Femur (tissue), 1 donor: ENCODE measurements around the gene FHAD1.

Experiments
- DNase-seq: peaks from one replicate; pipeline ENCODE4 v3.0.0-alpha.2; 2017

FHAD1 gene

DNA sequence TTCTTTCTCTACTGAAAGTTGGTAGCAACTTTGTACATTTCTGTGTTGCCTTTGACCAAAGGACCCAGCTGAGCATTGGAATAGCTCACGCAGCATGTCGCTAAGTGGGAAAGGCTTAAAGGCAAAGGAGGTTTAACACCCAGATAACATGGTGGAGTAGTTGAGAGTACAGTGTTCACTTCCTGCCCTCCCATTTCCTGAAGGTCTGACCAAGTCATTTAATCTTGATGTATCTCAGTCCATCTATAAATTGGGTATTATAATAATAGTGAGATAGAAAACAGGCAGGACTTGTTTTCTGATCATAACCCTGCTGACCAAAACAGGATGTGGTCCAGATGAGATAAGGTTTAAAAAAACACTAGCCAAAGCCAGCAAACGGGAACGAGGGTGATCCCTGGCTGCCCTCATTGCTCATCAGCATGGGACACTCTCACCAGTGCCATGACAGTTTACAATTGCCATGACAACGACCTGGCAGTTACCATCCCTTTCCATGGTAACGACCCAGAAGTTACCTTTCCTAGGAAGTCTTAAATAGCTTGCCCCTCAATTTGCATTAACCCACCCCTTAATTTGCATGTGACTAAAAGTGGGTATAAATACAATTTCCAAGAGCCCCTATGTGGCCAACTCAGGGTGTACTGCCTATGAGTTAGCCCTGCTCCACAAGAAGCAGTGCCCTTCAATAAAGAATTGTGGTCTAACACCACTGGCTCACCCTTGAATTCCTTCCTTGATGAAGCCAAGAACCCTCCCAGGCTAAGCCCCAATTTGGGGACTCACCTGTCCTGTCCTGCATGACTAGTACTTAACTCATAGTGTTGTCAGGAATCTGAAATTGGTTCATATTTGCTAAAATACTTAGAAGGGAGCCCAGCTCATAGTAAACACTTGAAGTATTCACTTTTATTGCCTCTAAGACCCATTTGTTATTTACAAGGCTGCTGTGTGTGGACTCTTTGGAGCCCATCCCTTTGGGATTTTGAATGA, 28.4 kb upstream of the FHAD1 start:
- no peak for DNase-seq

DNA sequence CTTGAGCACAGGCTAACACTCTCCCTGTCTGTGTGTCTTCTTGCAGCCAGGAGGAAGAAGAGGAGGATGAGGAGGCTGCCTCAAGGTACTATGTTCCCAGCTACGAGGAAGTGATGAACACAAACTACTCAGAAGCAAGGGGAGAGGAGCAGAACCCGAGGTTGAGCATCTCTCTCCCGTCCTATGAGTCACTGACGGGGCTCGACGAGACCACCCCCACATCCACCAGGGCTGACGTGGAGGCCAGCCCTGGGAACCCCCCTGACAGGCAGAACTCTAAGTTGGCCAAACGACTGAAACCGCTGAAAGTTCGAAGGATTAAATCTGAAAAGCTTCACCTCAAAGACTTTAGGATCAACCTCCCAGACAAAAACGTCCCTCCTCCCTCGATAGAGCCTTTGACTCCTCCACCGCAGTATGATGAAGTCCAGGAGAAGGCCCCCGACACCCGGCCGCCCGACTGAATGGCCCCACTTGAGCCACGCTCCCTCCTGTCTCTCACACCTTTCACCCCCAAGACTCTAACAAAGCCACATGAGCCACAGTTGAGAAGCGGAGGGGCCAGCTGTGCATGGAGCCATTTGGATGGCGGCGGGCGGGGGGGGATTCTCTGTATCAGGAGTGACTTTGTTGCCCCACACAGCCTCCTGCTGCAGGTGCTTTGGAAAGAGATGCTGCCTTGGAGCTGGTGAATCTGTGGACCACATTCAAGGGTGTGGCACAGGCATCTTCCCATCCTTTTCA, 27.6 kb upstream of the FHAD1 start:
- DNase-seq, result no peak

DNA sequence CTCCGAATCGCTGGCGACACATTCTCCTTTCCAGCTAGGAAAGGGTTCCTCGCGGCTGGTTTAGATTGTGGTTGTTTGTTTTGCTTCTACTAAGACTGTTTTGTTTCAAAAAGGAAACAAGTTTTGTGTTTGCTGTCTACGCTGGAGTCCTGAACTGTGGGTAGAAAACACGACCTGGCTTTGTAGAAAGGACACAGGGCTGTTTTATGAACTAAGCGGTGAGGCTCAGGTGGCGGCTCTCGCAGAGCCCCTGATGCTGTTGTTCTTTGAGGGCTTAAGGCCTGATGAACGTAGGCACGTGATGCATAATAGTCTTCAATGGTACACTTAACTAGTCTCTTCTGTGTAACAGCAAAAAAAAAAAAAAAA, 27.0 kb upstream of the FHAD1 start:
- no peak for DNase-seq

DNA sequence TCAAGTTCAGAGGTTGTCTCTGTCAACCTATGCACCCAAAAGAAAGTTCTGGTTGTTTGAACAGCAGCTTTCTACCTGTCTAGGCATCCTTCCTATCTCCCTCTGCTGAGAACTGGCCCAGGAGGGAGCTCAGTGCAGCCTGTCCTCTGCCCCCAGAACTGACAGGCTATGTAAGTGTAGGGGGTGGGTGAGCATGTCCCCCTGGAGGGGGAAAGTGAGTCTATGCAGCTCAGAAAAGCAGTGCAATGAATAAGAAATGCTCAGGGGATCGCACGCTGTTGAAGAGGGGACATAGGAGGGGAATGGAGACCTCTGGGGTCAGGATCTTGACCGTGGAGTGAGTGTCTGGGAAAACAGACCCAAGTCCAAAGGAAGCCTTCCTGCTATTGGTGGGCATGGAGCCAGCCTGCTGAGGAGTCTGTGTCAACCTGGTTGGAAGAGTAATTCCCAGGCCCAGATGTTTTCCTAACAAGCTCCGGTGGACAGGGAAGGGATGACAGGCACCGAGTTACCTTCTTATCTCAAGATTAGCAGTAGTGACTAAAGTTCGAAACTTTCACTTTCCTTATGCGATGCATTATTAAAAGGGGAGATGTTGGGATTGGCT, 26.1 kb upstream of the FHAD1 start:
- DNase-seq, result no peak

DNA sequence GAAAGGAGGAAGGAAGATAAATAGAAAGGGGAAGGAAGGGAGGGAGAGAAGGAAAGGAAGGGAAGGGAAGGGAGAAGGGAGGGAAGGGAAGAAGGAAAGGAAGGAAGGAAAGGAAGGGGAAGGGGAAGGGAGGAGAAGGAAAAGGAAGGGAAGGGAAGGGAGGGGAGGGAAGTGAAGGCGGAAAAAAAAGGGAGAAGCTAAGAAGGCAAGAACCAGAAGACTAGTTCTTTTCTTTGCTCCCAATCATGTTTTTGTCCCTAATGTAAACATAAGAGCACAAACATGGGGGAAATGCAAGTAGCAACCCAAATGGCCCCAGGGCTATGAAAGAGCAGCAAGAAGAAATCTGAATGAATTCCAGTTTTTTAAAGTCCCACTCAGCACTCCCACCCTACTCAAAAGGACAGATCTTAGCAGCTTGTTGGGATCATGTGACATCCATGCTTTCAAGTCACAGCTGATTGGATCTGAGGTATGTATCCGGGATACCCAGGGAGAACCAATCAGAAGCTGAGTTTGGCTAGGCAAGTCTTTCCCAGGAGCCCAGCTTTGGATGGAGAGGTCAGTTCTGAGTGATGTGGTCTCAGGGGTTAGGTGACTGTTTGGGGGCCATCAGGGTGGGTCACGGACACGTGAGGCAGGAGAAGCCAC, 24.2 kb upstream of the FHAD1 start:
- DNase-seq, result no peak

DNA sequence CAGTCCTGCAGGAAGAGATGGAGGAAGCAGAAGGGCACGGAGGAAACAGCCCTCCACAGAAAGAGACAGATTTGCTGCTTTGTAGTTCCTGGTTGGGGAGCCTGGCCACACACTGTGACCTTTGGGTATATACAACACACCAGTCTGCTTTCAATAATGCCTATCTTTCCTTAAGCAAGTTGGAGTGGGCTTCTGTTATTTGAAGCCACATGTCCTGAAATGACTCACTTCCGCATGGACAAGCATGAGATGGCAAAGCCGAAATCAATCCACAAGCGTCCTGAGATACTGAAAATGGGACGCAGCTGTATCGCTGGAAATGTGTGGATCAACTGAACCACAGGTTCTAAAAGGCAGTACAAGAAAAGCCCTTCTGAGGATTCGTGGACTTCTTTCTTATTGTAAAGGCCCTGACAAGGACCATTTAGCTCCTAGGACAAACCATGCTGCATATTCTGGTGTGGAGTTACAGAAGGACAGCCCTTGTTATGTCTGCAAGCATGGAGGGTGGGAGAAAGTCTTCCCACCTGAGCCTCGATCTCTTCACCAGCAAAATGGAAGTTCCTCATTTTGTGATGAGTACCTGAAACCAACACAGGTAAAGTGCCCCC, 22.7 kb upstream of the FHAD1 start:
- no peak for DNase-seq

DNA sequence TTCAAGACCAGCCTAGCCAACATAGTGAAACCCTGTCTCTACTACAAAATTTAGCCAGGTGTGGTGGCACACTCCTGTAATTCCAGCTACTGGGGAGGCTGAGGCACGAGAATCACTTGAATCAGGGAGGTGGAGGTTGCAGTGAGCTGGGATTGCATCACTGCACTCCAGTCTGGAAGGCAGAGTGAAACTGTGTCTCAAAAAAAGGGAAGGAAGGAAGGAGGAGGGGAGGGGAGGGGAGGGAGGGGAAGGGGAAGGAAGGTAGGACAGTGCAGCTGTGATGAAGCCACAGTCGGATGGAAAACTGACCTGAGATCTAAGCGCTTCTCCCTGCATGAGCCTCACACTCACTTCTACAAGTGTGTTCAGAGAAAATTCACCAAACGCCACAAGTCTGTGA, 22.0 kb upstream of the FHAD1 start:
- no peak for DNase-seq

DNA sequence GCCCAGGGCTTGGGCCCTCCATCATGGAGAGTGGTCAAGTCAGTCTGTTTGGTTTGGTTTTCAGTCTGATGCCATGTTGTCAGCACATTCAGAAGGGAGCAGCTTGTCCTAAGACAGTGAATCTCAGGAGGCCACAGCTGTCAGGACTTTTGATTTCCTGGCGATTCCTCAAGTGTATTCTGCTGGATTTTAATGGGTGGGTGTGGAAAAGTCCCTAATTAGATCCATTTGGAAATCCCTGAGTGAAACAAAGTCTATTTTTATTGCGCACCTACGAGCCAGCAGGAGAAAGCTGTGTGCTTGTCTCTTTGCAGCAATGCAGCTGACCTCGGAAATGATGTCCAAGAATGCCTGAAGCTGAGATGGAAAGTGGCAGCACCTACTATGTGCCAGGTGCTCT, 21.6 kb upstream of the FHAD1 start:
- DNase-seq, result no peak

DNA sequence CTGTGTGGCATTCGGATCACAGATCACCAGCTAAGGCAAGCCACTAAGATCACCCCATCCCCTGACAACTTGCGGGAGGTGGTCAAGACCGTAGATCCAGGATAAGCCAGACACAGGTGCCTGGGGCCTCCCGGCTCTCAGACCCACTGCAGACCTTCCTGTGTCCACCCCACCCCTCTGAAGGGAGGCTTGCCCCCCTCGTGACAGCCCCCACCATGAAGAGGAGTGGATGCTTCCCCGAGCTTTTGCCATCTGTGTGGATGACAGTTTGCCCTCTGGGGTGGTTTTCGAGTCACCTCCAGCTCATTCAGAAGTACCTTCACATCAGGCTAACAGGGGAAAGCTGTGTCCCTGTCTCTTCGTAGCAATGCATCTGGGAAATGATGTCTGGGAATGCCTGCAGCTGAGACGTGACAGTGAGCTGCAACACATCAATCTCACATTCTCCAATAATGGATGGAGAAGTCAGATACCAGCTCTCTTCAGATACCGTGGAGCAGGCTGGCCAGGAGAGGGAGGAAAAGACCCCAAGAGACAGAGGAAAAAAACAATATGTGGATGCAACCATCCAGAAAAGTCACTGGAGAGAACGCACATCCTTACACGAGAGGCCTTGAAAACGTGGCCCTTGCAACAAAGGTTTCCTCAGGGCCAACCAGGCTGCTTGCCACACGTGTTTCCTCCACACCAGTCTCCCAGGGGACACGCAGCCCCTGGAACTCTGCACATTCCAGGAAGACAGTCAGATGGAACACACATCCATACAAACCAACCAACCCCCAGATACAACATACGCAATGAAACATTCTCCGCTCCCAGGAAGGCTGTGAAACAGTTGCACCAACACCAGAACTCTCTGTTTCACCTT, 20.4 kb upstream of the FHAD1 start:
- no peak for DNase-seq

DNA sequence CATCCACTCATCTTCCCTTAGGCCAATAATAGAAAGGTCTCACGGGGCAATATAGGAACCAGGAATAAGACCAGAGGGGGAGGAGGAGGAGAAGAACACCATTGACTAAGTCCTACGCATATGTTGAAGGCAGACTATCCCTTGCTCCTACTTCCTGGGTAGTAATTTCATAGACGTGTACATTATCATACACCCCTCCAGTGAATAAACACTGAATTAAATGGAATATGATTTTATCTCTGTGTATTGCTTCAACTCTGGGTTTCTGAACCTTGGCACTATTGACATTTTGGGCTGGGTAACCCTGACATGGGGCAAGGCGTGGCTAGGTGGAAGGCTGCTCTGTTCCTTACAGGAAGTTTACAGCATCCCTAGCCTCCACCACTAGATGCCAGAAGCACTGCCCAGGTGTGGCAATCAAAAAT, 17.3 kb upstream of the FHAD1 start:
- no peak for DNase-seq

DNA sequence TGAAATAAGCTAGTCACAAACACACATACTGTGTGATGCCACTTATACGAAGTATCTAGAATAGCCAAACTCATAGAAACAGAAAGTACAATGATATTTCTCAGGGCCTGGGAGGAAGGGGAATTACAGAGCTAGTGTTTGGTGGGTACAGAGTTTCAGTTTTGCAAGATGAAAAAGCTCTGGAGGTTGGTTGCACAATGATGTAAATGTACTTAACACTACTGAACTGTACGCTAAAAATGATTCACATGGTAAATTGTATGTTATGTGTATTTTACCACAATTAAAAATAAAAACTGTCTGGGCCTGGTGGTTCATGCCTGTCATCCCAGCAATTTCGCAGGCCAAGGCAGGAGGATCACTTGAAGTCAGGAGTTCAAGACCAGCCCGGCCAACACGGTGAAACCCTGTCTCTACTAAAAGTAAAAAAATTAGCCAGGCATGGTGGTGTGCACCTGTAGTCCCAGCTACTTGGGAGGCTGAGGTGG, 15.3 kb upstream of the FHAD1 start:
- DNase-seq, result no peak

DNA sequence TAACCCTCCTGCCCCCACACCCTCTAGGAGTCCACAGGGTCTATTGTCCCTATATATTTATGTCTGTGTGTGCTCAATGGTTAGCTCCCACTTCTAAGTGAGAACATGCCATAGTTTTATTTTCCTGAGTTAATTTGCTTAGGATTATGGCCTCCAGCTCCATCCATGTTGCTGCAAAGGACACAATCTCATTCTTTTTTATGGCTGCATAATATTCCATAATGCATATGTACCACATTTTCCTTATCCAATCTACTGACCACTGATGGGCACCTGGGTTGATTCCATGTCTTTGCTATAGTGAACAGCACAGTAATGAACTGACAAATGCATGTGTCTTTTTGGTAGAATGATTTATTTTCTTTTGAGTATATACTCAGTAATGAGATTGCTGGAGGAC, 13.3 kb upstream of the FHAD1 start:
- DNase-seq, result no peak

DNA sequence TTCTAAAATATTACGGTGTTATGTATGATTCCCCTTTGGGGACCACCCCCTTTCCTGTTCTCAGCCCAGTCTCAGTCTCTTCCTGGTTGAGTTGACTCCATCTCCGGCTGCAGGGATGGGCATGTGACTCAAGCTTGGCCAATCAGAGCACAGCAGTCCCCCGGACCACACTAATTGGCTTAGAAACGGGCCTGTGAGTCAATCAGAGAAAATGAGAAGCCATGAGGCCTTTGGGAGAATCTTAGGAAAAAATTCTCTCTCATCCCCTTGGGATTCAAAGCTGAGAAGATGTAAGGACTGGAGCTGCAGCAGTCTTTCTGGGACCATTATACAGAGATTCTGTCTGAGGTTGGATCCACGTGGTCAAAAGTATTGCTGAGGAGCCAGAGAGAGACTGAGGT, 10.7 kb upstream of the FHAD1 start:
- no peak for DNase-seq

DNA sequence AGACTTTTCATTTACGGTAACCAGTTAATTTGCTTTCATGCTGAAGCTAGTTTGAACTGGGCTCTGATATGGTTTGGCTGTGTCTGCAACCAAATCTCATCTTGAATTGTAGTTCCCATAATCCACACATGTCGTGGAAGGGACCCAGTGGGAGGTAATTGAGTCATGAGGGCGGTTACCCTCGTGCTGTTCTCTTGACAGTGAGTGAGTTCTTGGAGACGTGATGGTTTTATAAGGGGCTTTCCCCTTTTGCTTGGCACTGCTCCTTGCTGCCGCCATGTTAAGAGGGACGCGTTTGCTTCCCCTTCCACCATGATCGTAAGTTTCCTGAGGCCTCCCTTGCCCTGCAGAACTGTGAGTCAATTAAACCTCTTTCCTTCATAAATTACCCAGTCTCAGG, 10.3 kb upstream of the FHAD1 start:
- no peak for DNase-seq

DNA sequence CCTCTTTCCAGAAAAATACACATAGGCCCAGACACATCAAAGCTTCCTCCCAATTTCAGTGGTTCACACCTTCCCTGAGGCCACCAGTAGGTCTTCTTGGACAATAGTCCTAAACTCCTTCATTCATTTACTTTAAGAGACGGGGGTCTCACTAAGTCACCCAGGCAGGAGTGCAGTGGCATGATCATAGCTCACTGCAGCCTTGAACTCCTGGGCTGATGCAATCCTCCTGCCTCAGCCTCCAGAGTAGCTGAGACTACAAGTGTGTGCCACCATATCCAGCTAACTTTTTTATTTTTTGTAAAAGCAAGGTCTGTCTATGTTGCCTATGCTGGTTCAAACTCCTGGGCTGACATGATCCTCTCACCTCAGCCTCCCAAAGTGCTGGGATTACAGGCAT, 8.2 kb upstream of the FHAD1 start:
- DNase-seq, result no peak

DNA sequence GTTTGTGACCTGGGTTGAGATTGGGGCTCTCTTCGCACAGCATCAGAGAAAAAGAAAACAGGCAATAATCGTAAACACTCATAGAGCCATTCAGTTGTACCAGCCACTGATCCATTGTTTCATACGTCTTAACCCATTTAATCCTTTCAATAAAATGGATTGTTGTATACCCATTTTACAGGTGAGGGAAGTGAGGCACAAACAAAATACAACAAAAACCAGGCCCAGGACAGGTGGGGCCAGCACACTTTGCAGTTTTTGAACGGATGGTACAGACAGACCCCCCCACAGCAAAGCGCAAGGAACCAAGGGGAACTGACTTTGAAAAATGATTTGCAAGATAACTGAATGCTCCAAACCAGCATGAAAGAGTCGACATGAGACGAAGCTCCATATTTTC, 4.3 kb upstream of the FHAD1 start:
- DNase-seq, result no peak

DNA sequence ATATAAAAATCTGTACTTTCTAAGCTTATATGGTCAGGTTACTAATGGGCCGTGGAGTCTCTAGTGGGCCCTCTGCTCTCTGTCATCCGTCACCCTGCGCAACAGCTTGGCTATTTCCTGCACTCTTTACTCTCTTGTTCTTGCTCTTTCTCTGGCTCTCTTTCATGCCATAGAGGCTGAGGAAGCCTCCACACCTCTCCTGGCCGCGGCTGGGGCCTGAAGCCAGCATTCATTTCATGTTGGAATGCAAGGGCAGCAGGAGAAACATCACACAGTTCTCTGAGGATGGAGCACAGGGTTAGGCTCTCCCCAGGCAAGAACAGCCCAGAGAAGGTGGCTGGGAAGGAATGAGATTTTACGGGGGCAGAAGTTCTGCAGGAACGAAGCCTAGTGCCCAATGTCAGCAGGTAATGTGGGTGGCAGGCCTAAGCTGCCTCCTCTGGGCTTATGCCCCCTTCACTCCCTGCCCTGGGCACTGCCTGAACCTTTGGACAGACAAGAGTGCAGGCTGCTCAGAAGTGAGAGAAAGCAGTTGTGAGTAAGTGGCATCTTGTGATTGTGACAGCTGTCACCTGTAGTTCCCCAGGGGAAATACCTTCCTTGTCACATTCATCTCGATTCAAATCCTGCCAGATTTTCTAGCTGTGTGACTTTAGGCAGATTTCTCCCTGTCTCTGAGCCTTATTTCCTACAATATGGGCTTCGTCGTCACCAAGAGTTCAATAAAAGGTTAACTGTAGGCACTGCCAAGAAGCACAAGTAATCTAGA, 3.6 kb upstream of the FHAD1 start:
- DNase-seq, result no peak

DNA sequence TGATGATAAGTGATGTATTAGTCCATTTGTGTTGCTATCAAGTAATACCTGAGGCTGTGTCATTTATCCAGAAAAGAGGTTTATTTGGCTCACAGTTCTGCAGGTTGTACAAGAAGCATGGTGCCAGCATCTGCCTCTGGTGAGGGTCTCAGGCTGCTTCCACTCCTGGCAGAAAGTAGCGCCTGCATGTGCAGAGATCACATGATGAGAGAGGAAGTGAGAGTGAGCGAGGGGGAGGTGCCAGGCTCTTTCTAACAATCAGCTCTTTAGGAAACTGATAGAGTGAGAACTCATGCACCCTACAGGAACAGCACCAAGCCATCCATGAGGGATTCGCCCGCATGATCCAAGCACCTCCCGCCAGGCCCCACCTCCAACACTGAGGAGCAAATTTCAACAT, 2.2 kb upstream of the FHAD1 start:
- no peak for DNase-seq

DNA sequence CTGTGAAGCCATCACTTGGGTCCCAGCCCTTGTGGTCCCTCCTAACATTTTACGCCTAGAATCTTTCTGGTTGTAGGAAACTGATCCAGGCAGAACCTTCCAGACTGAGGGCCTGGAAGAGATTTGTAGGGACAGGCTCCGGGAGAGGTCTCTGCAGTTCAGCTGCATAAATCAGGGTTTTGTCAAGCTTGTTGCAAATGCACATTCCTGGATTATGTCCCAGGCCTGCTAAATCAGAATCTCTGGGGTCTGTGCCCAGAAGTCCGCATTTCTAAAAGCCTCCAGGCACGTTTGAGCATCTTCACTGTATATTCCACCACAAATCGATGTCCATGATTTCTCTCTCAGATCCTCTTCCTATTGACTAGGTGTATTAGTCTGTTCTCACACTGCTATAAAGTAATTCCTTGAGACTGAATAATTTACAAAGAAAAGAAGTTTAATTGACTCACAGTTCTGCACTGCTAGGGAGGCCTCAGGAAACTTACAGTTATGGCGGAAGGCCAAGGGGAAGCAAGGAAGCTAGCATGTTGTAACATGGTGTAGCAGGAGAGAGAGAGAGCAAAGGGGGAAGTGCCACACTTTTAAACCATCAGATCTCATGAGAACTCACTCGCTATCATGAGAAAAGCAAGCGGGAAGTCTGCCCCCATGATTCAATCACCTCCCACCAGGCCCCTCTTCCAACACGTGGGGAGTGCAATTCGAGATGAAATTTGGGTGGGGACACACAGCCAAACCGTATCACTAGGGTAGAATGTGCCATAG, 1.2 kb upstream of the FHAD1 start:
- no peak for DNase-seq

DNA sequence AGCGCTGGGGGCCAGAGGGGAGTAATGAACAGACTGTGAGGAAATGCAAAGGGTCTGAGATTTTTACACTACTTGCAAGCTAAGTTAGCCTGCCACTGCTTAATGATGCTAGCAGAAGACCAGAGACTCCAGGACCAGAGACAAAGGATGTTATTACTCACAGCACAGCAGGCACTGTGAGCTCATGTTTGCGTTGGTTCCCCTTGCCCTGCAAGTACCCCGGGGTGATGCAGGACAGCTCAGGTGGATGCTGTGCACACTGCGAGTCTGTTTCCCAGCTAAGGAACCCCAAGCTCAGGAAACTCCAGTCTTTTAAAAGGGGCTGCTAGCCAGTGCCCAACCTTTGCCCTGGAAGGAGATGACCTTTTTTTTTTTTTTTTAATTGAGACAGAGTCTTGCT, 1.2 kb downstream of the FHAD1 start:
- DNase-seq, result no peak
